ENCODE measurements around the gene CRYBG1. TPM values are rescaled to one million over a fixed set of nuclear protein-coding genes. Genes with fewer than 3 reads are reported as not detected.

The CRYBG1 gene
- total and polyA plus RNA-seq, 10 of the 15 experiments (the other 5 are each of a cell fraction or from before 2014, with no cell fraction given) = 6.5 to 57.0 (median 25.2) TPM

DNA sequence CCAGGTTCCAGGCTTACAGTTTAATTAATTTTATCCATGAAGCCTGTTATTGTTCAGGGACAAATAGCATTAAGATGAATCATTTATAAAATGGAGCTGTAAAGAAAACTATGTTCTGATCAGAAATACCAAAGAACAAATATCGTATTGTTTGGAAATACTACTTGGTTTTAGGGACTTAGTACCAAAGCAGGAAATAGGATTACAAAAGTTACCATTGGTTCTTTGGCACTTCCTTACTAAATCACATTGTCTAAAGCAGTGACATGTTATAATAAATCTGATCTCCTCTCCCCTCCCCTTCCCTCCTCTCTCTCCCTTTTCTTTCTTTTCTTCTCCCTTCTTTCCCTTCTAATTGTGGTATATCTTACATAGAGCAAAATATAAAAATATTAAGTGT, 29.6 kb downstream of the CRYBG1 start:
- Histone ChIP-seq H3K27me3 (replicated peaks in 1 of 2; ENCODE audit: control insufficient read depth in 2 of 2, insufficient read depth in 2 of 2, low read length in 1 of 2) (no peaks in the 10 kb centered on the region; a peak in 2 of 4 replicates), H3K36me3 (ENCODE audit: control insufficient read depth in 2 of 2, insufficient read depth in 2 of 2, low read length in 1 of 2) (no peaks in the 10 kb centered on the region), H4K20me1 (ENCODE audit: control insufficient read depth, insufficient read depth) (no peaks in the 10 kb centered on the region), H3K4me2 (ENCODE audit: control insufficient read depth, insufficient read depth) (no peak overlapping the region), H2AFZ (ENCODE audit: control insufficient read depth, low read depth, low read length) (no peak overlapping the region), H3K4me3 (no peak overlapping the region), H3K79me2 (ENCODE audit: control insufficient read depth, insufficient read depth, low read length) (no peaks in the 10 kb centered on the region), H3K9me3 (replicated peaks; ENCODE audit: control insufficient read depth, insufficient read depth, low read length) (no peaks in the 10 kb centered on the region), H3K4me1 (ENCODE audit: control insufficient read depth, insufficient read depth, low read length) (no peaks in the 10 kb centered on the region), H3K27ac (ENCODE audit: control insufficient read depth, insufficient read depth) (no peak overlapping the region), H3K9ac (ENCODE audit: control insufficient read depth, insufficient read depth, low read length) (no peak overlapping the region)
- POLR2A ChIA-PET = no interaction called here
- intact Hi-C loops (cut with micrococcal nuclease; ENCODE audit: unreplicated experiment) = no loop called here
- ATAC-seq (no peak), FAIRE-seq (no peak), DNase-seq (ENCODE audit: low read depth, low spot score) (no peak)
- TF ChIP-seq CUX1 (IDR thresholded peaks at IDR 0.05; ENCODE audit: insufficient replicate concordance, low read depth, low read length) (no peak), MEF2A (IDR thresholded peaks at IDR 0.05; ENCODE audit: insufficient read depth, low read depth, low read length) (no peak), HDGF (IDR thresholded peaks at IDR 0.05) (no peak), EGR1 (IDR thresholded peaks at IDR 0.05; ENCODE audit: borderline replicate concordance in 1 of 2, low read depth in 2 of 2, low read length in 2 of 2) (no peak)
- RAD21 ChIA-PET (ENCODE audit: unreplicated experiment) = no interaction called here
- no TSS peak for BruUV-seq (replicated peaks)
- CTCF ChIA-PET = no interaction called here
- in situ Hi-C loops (cut with MboI) = no loop called here
- WGBS (ENCODE audit: insufficient coverage, insufficient replicate concordance, low lambda C conversion rate, missing lambda C conversion rate) = 79% methylated on average over 1 of the region's 1 CpG
- SMC1A ChIA-PET (ENCODE audit: uncharacterized antibody, unreplicated experiment) = no interaction called here
